H1 (cell line): Measurements from ENCODE around the gene CMSS1. TPM values are rescaled to one million over a fixed set of nuclear protein-coding genes. Genes with fewer than 3 reads are reported as not detected.

Source experiments
- CTCF ChIA-PET: fragments of 300-600 bp; sonication (Branson Sonifier 250); formaldehyde crosslinking; loops from one replicate; lab custom pipeline; 2021; ENCODE audit not compliant: partially characterized antibody; lab: Charles Lee
- POLR2A ChIA-PET: fragments of 300-600 bp; sonication (Branson Sonifier 250); formaldehyde crosslinking; loops from one replicate; lab custom pipeline; 2021; ENCODE audit warnings: inconsistent platforms; ENCODE audit not compliant: partially characterized antibody; lab: Charles Lee
- DNase-seq, 2 experiments: peaks; one replicate each; pipeline versions ENCODE4 v3.0.0 to v3.0.0-alpha.2; 2010 to 2022; ENCODE audit warnings: low spot score in 2 of 2, low read depth in 1 of 2, mixed read lengths in 1 of 2
- FAIRE-seq: peaks from 2 replicates; lab custom pipeline; 2011; peaks lifted over from hg19 to GRCh38; lab: Jason Lieb, UNC
- H2AFZ ChIP-seq: 2 replicates; pipeline ENCODE4 v1.8.1; 2012; ENCODE audit warnings: low read length, inconsistent platforms
- H2AK5ac ChIP-seq: 2 replicates; pipeline ENCODE4 v1.6.1; 2013; ENCODE audit warnings: low read depth, low read length
- H2BK120ac ChIP-seq: replicated peaks from 2 replicates; pipeline ENCODE3; 2013; ENCODE audit warnings: low read depth, low read length, inconsistent platforms
- H2BK12ac ChIP-seq: 2 replicates; pipeline ENCODE4 v1.6.1; 2013; ENCODE audit warnings: low read depth, low read length
- H2BK15ac ChIP-seq: 2 replicates; pipeline ENCODE4 v1.6.1; 2013; ENCODE audit warnings: low read length
- H2BK20ac ChIP-seq: 2 replicates; pipeline ENCODE4 v1.6.1; 2013; ENCODE audit warnings: low read length
- H2BK5ac ChIP-seq: 2 replicates; pipeline ENCODE4 v1.6.1; 2013; ENCODE audit warnings: low read depth, low read length
- H3K14ac ChIP-seq: 2 replicates; pipeline ENCODE4 v1.6.1; 2013; ENCODE audit warnings: inconsistent platforms; ENCODE audit not compliant: insufficient read length
- H3K18ac ChIP-seq: 2 replicates; pipeline ENCODE4 v1.6.1; 2013; ENCODE audit warnings: low read length; ENCODE audit errors: extremely low read depth
- H3K23ac ChIP-seq: 2 replicates; pipeline ENCODE4 v1.6.1; 2013; ENCODE audit warnings: inconsistent platforms; ENCODE audit not compliant: insufficient read length
- H3K23me2 ChIP-seq: 2 replicates; pipeline ENCODE4 v1.6.1; 2013; ENCODE audit warnings: low read depth, low read length
- H3K27ac ChIP-seq: 2 replicates; pipeline ENCODE4 v1.6.1; 2011; ENCODE audit warnings: low read depth, low read length, inconsistent platforms
- H3K27me3 ChIP-seq, 4 experiments: replicated peaks in 1 of 4; 1 replicate in 1 of 4; 2 replicates in 3 of 4; pipeline versions ENCODE4 v1.6.1 to v1.8.1; 2011 to 2013; ENCODE audit warnings: low read length in 3 of 4, mild to moderate bottlenecking in 3 of 4, inconsistent platforms in 2 of 4, mixed read lengths in 2 of 4, moderate library complexity in 1 of 4; ENCODE audit not compliant: control insufficient read depth in 3 of 4, insufficient read depth in 3 of 4; ENCODE audit errors: extremely low read depth in 1 of 4
- H3K36me3 ChIP-seq, 4 experiments: 2 replicates each; pipeline versions ENCODE4 v1.6.1 to v1.8.1; 2011 to 2013; ENCODE audit warnings: mild to moderate bottlenecking in 4 of 4, low read length in 3 of 4, moderate library complexity in 2 of 4, control low read depth in 1 of 4, inconsistent platforms in 1 of 4; ENCODE audit not compliant: insufficient read depth in 4 of 4, control insufficient read depth in 2 of 4
- H3K4ac ChIP-seq: replicated peaks from 2 replicates; pipeline ENCODE3; 2013; ENCODE audit warnings: low read length, low read depth, mixed read lengths, inconsistent platforms; ENCODE audit not compliant: insufficient read length
- H3K4me1 ChIP-seq, 4 experiments: replicated peaks in 1 of 4; 1 replicate in 1 of 4; 2 replicates in 3 of 4; pipeline versions ENCODE4 v1.6.1 to v1.8.1; 2011 to 2013; ENCODE audit warnings: low read length in 3 of 4, inconsistent platforms in 2 of 4, mixed read lengths in 1 of 4; ENCODE audit not compliant: insufficient read depth in 4 of 4, control insufficient read depth in 3 of 4
- H3K4me2 ChIP-seq, 2 experiments: 2 replicates each; pipeline versions ENCODE4 v1.6.1 to v1.8.1; 2011 to 2013; ENCODE audit warnings: low read depth in 2 of 2, low read length in 2 of 2, control low read depth in 1 of 2, inconsistent platforms in 1 of 2, mild to moderate bottlenecking in 1 of 2; ENCODE audit not compliant: insufficient read depth in 1 of 2
- H3K4me3 ChIP-seq, 4 experiments: fragments of 200-600, 300-600 bp in 1 of 4; sonication (generic), shearing (Covaris generic), sonication (Bioruptor Twin) in 1 of 4; 2 replicates each; pipeline versions ENCODE4 v1.5.1 to v1.8.1; 2011 to 2016; ENCODE audit warnings: low read length in 4 of 4, low read depth in 3 of 4, control low read depth in 2 of 4, inconsistent platforms in 2 of 4, mild to moderate bottlenecking in 2 of 4, mixed read lengths in 1 of 4, moderate library complexity in 1 of 4; ENCODE audit not compliant: insufficient read depth in 2 of 4; ENCODE audit errors: extremely low read depth in 1 of 4
- H3K56ac ChIP-seq: replicated peaks from 2 replicates; pipeline ENCODE3; 2013; ENCODE audit warnings: low read depth, mild to moderate bottlenecking, mixed read lengths, low read length, inconsistent platforms; ENCODE audit not compliant: insufficient read length
- H3K79me1 ChIP-seq: 2 replicates; pipeline ENCODE4 v1.6.1; 2013; ENCODE audit warnings: low read depth, low read length, control low read depth
- H3K79me2 ChIP-seq, 2 experiments: 2 replicates each; pipeline versions ENCODE4 v1.6.1 to v1.8.1; 2012 to 2013; ENCODE audit warnings: low read length in 2 of 2, mild to moderate bottlenecking in 2 of 2, inconsistent platforms in 1 of 2; ENCODE audit not compliant: insufficient read depth in 2 of 2, control insufficient read depth in 1 of 2
- H3K9ac ChIP-seq, 4 experiments: replicated peaks in 1 of 4; 1 replicate in 1 of 4; 2 replicates in 3 of 4; pipeline versions ENCODE4 v1.6.1 to v1.8.1; 2011 to 2013; ENCODE audit warnings: low read depth in 3 of 4, low read length in 3 of 4, control low read depth in 2 of 4, mild to moderate bottlenecking in 2 of 4, moderate library complexity in 2 of 4, inconsistent platforms in 1 of 4; ENCODE audit errors: extremely low read depth in 1 of 4
- H3K9me3 ChIP-seq, 2 experiments: 2 replicates each; pipeline versions ENCODE4 v1.6.1 to v1.8.1; 2012 to 2013; ENCODE audit warnings: mild to moderate bottlenecking in 2 of 2, moderate library complexity in 2 of 2, control low read depth in 1 of 2, inconsistent platforms in 1 of 2, low read depth in 1 of 2, low read length in 1 of 2, mixed read lengths in 1 of 2; ENCODE audit not compliant: insufficient read depth in 2 of 2
- H4K20me1 ChIP-seq, 2 experiments: replicated peaks in 1 of 2; 2 replicates each; pipeline versions ENCODE3 to v1.8.1; 2011 to 2013; ENCODE audit warnings: inconsistent platforms in 2 of 2, low read length in 2 of 2, mild to moderate bottlenecking in 1 of 2; ENCODE audit not compliant: insufficient read depth in 2 of 2, control insufficient read depth in 1 of 2
- H4K5ac ChIP-seq: 2 replicates; pipeline ENCODE4 v1.6.1; 2013; ENCODE audit warnings: low read length, low read depth, mixed read lengths, inconsistent platforms; ENCODE audit not compliant: insufficient read length
- H4K8ac ChIP-seq: 2 replicates; pipeline ENCODE4 v1.8.0; 2013; ENCODE audit warnings: mild to moderate bottlenecking, moderate library complexity, low read length, inconsistent platforms; ENCODE audit not compliant: insufficient read depth; ENCODE audit errors: extremely low read depth
- H4K91ac ChIP-seq: replicated peaks from 2 replicates; pipeline ENCODE3; 2013; ENCODE audit warnings: low read length, mixed read lengths, inconsistent platforms; ENCODE audit not compliant: insufficient read length
- CHD2 ChIP-seq: IDR thresholded peaks from 2 replicates; pipeline ENCODE4 v1.6.1; 2012; ENCODE audit warnings: low read length, improper control_type of control experiment
- FOSL1 ChIP-seq: IDR thresholded peaks from 2 replicates; pipeline ENCODE4 v1.6.1; 2011; ENCODE audit warnings: mild to moderate bottlenecking, low read depth, low read length, moderate library complexity; ENCODE audit not compliant: insufficient read depth
- GABPA ChIP-seq: IDR thresholded peaks from 2 replicates; pipeline ENCODE4 v1.6.1; 2011; ENCODE audit warnings: mild to moderate bottlenecking, low read length, moderate library complexity, borderline replicate concordance; ENCODE audit not compliant: insufficient read depth
- PHF8 ChIP-seq: fragments of 200-600 bp; sonication (generic); conservative IDR thresholded peaks from 2 replicates; pipeline ENCODE4 v1.7.1; 2012; ENCODE audit warnings: low read depth, mild to moderate bottlenecking, inconsistent platforms, low read length, moderate library complexity
- POLR2A ChIP-seq, 2 experiments: IDR thresholded peaks; 1 replicate in 1 of 2; 2 replicates in 1 of 2; pipeline ENCODE4 v1.6.1; 2011; ENCODE audit warnings: low read depth in 2 of 2, low read length in 2 of 2, mild to moderate bottlenecking in 2 of 2; ENCODE audit errors: control extremely low read depth in 1 of 2
- SP2 ChIP-seq: IDR thresholded peaks from 2 replicates; pipeline ENCODE4 v1.6.1; 2012; ENCODE audit warnings: mild to moderate bottlenecking, low read length, inconsistent platforms
- TAF1 ChIP-seq: IDR thresholded peaks from 2 replicates; pipeline ENCODE4 v1.6.1; 2011; ENCODE audit warnings: mild to moderate bottlenecking, low read depth, low read length
- TAF7 ChIP-seq: optimal IDR thresholded peaks from 2 replicates; pipeline ENCODE3; 2011; ENCODE audit warnings: low read depth, mild to moderate bottlenecking, inconsistent platforms, low read length, moderate library complexity, borderline replicate concordance
- ZNF274 ChIP-seq: IDR thresholded peaks from 2 replicates; pipeline ENCODE4 v1.7.0; 2012; ENCODE audit warnings: low read length, borderline replicate concordance; ENCODE audit errors: extremely low read depth
- WGBS, 2 experiments: shearing (Covaris generic) in 1 of 2; methylation state at CpG; one replicate each; pipeline versions ENCODE4 v1.1.6 to v1.1.7; 2013 to 2015; ENCODE audit warnings: low lambda C conversion rate in 2 of 2, mixed read lengths in 2 of 2, inconsistent platforms in 1 of 2, low coverage in 1 of 2, missing lambda C conversion rate in 1 of 2; ENCODE audit not compliant: insufficient replicate concordance in 2 of 2, insufficient coverage in 1 of 2, insufficient read length in 1 of 2; ENCODE audit errors: extremely low coverage in 1 of 2, missing lambda C conversion rate in 1 of 2; 5-methylcytosine and 5-hydroxymethylcytosine counted together
- polyA plus RNA-seq, 7 experiments: library from polyadenylated mRNA; depleted of rRNA in 3 of 7; stranded (reverse) in 5 of 7; unstranded in 2 of 7; fragments of >200 nt in 5 of 7; fragments of 200-250 nt in 2 of 7; gene quantifications; 1 replicate in 5 of 7; 2 replicates in 1 of 7; 4 replicates in 1 of 7; pipeline versions ENCODE4 v1.2.1 to v1.2.3, GENCODE V29; 2011 to 2013; ENCODE audit warnings: missing spikeins in 2 of 7, mixed read lengths in 2 of 7
- total RNA-seq: library from RNA; stranded (reverse); fragmentation: NEBNext Ultra II Directional; extraction: Animal tissue kit (Norgen Biotek cat#: 25700); gene quantifications from 2 replicates; pipeline ENCODE4 v1.2.1, GENCODE V29; 2021
- TF ChIP-seq, protein P1 (sequence below), 3 experiments: IDR thresholded peaks; 1 replicate in 2 of 3; 2 replicates in 1 of 3; pipeline versions ENCODE4 v1.5.1 to v1.6.1; 2011; ENCODE audit warnings: low read length in 3 of 3, mild to moderate bottlenecking in 3 of 3, inconsistent platforms in 2 of 3, low read depth in 1 of 3, moderate library complexity in 1 of 3; ENCODE audit not compliant: insufficient read depth in 1 of 3; ENCODE audit errors: control extremely low read depth in 1 of 3

CMSS1 gene
- total and polyA plus RNA-seq, 2 of the 8 experiments (the other 6 are each of a cell fraction or from before 2014, with no cell fraction given), result 15.2 to 75.1 TPM

DNA sequence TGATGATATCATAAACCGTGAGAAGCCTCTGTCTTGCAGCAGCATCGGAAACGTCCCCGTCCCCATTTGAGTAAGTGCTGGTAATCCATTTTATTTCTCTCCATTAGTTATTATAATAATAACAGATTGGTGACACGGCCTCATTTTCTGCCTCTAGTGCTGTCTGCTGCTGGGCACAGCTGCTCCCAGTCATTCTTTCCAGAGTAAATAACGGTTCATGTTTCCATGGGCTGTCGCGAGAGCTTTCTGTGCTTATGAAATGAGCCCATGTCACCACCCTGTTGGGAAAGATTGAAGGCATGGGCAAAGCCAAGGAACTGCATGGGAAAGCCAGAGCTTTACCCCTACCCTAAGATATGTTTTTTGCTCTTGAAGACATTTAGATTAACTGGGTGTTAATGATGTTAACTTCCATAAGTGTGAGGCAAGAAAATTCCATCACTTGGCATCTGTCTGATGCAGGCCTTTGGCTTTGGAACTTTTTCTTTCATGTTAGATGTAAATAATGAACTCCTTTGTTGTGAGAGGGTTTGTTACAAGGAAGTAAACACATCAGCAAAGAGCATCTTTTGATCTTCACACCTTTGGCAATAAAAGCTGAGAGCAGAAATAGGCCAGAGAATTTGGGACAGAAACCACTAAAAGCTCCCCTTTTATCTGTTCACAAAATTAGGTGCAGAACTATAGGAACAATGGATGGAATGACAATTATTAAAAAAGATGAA is 154.9 kb downstream of the CMSS1 start:
- Histone ChIP-seq H3K4me3 (no peak overlapping the region), H3K27ac (no peak overlapping the region), H3K23me2 (no peaks in the 10 kb centered on the region), H3K79me2 (no peaks in the 10 kb centered on the region), H3K18ac (no peak overlapping the region), H2AFZ (no peak overlapping the region), H2AK5ac (no peak overlapping the region), H4K5ac (no peak overlapping the region), H4K8ac (no peak overlapping the region), H3K4me2 (no peak overlapping the region), H3K23ac (no peak overlapping the region), H3K4ac (no peak overlapping the region), H2BK20ac (0 out of 2 replicates have a peak overlapping the region, but pooled peaks have one; percentile 13), H3K14ac (no peak overlapping the region), H3K9ac (no peak overlapping the region), H3K56ac (no peak overlapping the region), H2BK120ac (no peak overlapping the region), H3K27me3 (no peaks in the 10 kb centered on the region), H2BK15ac (no peak overlapping the region), H4K20me1 (no peaks in the 10 kb centered on the region), H3K9me3 (0 out of 4 replicates have a peak, but pooled peaks cover 0 to 3% of the 10 kb centered on the region in 2 experiments), H3K4me1 (no peaks in the 10 kb centered on the region), H2BK5ac (no peak overlapping the region), H3K79me1 (no peaks in the 10 kb centered on the region), H3K36me3 (no peaks in the 10 kb centered on the region), H2BK12ac (no peak overlapping the region), H4K91ac (no peak overlapping the region)
- FAIRE-seq (no peak), DNase-seq (no peak)
- POLR2A ChIA-PET, result no interaction called here
- CTCF ChIA-PET, result interaction anchor here (0.6 to 1.2 kb wide), 3 partner anchors 15 to 141 kb away, joined by 3 to 4 read pairs (median 4); no protein-coding TSS in a partner anchor
- 88% methylated on average over 8 of the region's 8 CpGs; no CpG with 5 or more reads in 1 of the 2 experiments for WGBS, 2 experiments
- no peak for TF ChIP-seq POLR2A (IDR thresholded peaks at IDR 0.05; ENCODE audit: control extremely low read depth in 1 of 2, low read depth in 2 of 2, low read length in 2 of 2)
- TF ChIP-seq FOSL1, result no peak
- TF ChIP-seq, protein P1, sequence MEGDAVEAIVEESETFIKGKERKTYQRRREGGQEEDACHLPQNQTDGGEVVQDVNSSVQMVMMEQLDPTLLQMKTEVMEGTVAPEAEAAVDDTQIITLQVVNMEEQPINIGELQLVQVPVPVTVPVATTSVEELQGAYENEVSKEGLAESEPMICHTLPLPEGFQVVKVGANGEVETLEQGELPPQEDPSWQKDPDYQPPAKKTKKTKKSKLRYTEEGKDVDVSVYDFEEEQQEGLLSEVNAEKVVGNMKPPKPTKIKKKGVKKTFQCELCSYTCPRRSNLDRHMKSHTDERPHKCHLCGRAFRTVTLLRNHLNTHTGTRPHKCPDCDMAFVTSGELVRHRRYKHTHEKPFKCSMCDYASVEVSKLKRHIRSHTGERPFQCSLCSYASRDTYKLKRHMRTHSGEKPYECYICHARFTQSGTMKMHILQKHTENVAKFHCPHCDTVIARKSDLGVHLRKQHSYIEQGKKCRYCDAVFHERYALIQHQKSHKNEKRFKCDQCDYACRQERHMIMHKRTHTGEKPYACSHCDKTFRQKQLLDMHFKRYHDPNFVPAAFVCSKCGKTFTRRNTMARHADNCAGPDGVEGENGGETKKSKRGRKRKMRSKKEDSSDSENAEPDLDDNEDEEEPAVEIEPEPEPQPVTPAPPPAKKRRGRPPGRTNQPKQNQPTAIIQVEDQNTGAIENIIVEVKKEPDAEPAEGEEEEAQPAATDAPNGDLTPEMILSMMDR (IDR thresholded peaks at IDR 0.05; ENCODE audit: control extremely low read depth in 1 of 3, insufficient read depth in 1 of 3, low read depth in 1 of 3, low read length in 3 of 3), result no peak
- TF ChIP-seq PHF8, result no peak
- no peak for TF ChIP-seq ZNF274
- TF ChIP-seq TAF1, result no peak
- TF ChIP-seq CHD2, result no peak
- TF ChIP-seq SP2, result no peak
- TF ChIP-seq TAF7, result no peak
- TF ChIP-seq GABPA, result no peak
